Measurements from ENCODE around the gene GCLC. TPM values are rescaled to one million over a fixed set of nuclear protein-coding genes. Genes with fewer than 3 reads are reported as not detected.
"Not testable (repeated sequence)": the region's sequence is repeated elsewhere in the genome, so short reads cannot be mapped to it uniquely, and the experiment has no call there.

GCLC gene
- polyA plus RNA-seq, 1 donor from 2014 or later: 10.4 TPM

GRCh38 chr6:53573299-53573698, 28.4 kb upstream of the GCLC start:
- Histone ChIP-seq H3F3A (ENCODE audit: insufficient read depth, low read length, poor library complexity, severe bottlenecking) (no peaks in the 10 kb centered on the region), H2AFZ (ENCODE audit: low read depth, low read length) (no peak overlapping the region), H3K9me3 (ENCODE audit: low read length) (no peaks in the 10 kb centered on the region), H3K9ac (ENCODE audit: low read length) (no peak overlapping the region), H3K79me2 (replicated peaks; ENCODE audit: insufficient read depth, low read length) (no peaks in the 10 kb centered on the region), H3K27me3 (ENCODE audit: insufficient read depth, low read depth, low read length) (no peaks in the 10 kb centered on the region), H3K4me2 (ENCODE audit: low read length) (no peak overlapping the region), H3K4me3 (ENCODE audit: low read length) (no peak overlapping the region), H3K9me2 (ENCODE audit: insufficient read depth, low read length) (no peaks in the 10 kb centered on the region), H4K20me1 (ENCODE audit: insufficient read depth) (no peaks in the 10 kb centered on the region), H3K27ac (ENCODE audit: low read length) (no peak overlapping the region), H3K36me3 (ENCODE audit: insufficient read depth, low read length) (no peaks in the 10 kb centered on the region)
- TF ChIP-seq EP300 (conservative IDR thresholded peaks at IDR 0.05; ENCODE audit: poor library complexity, severe bottlenecking) (no peak), POLR2AphosphoS5 (IDR thresholded peaks at IDR 0.05) (no peak), REST (IDR thresholded peaks at IDR 0.05; ENCODE audit: borderline replicate concordance) (no peak), RAD21 (conservative IDR thresholded peaks at IDR 0.05) (no peak), SMC3 (conservative IDR thresholded peaks at IDR 0.05; ENCODE audit: poor library complexity) (no peak), MXI1 (conservative IDR thresholded peaks at IDR 0.05; ENCODE audit: poor library complexity, severe bottlenecking) (no peak), EZH2 (IDR thresholded peaks at IDR 0.05; ENCODE audit: borderline replicate concordance, insufficient read depth, low read length, poor library complexity, severe bottlenecking) (no peak), TAF1 (IDR thresholded peaks at IDR 0.05; ENCODE audit: low read depth) (no peak), CTCF (IDR thresholded peaks at IDR 0.05; ENCODE audit: poor library complexity, severe bottlenecking) (no peak)

GRCh38 chr6:53572379-53572778, 27.5 kb upstream of the GCLC start:
- not testable (repeated sequence) for H3K4me2 ChIP-seq (ENCODE audit: low read length); H3K9me2 ChIP-seq (ENCODE audit: insufficient read depth, low read length); H4K20me1 ChIP-seq (ENCODE audit: insufficient read depth); H3K9ac ChIP-seq (ENCODE audit: low read length); H2AFZ ChIP-seq (ENCODE audit: low read depth, low read length); H3K9me3 ChIP-seq (ENCODE audit: low read length); H3K79me2 ChIP-seq (replicated peaks; ENCODE audit: insufficient read depth, low read length); H3K36me3 ChIP-seq (ENCODE audit: insufficient read depth, low read length); H3F3A ChIP-seq (ENCODE audit: insufficient read depth, low read length, poor library complexity, severe bottlenecking); H3K27me3 ChIP-seq (ENCODE audit: insufficient read depth, low read depth, low read length); H3K27ac ChIP-seq (ENCODE audit: low read length); H3K4me3 ChIP-seq (ENCODE audit: low read length)

Measured in neural cell (in vitro differentiated cells).